Immature natural killer cell (primary cell): Measurements from ENCODE around the gene ROM1. TPM values are rescaled to one million over a fixed set of nuclear protein-coding genes. Genes with fewer than 3 reads are reported as not detected.
"Not testable (repeated sequence)": the region's sequence is repeated elsewhere in the genome, so short reads cannot be mapped to it uniquely, and the experiment has no call there.

Experiments
- DNase-seq, 3 donors: peaks; one replicate each; pipeline ENCODE4 v3.0.0; 2022; ENCODE audit warnings: mixed read lengths in 1 of 3
- H3K27ac Mint-ChIP-seq, 6 donors: one replicate each; pipeline ENCODE4 v1.8.0; 2020; ENCODE audit warnings: mixed read lengths in 6 of 6, mild to moderate bottlenecking in 5 of 6, inconsistent platforms in 4 of 6, moderate library complexity in 3 of 6
- H3K27me3 Mint-ChIP-seq, 3 donors: one replicate each; pipeline ENCODE4 v1.8.0; 2020 to 2021; ENCODE audit warnings: low read depth in 3 of 3, mild to moderate bottlenecking in 3 of 3, mixed read lengths in 3 of 3, moderate library complexity in 3 of 3, inconsistent platforms in 1 of 3
- H3K36me3 Mint-ChIP-seq, 3 donors: one replicate each; pipeline ENCODE4 v1.8.0; 2020; ENCODE audit warnings: mixed read lengths in 3 of 3, inconsistent platforms in 2 of 3, mild to moderate bottlenecking in 2 of 3
- H3K4me1 Mint-ChIP-seq, 2 donors: one replicate each; pipeline ENCODE4 v1.8.0; 2020; ENCODE audit warnings: inconsistent platforms in 2 of 2, mild to moderate bottlenecking in 2 of 2, mixed read lengths in 2 of 2, moderate library complexity in 1 of 2
- H3K4me3 Mint-ChIP-seq, 5 donors: one replicate each; pipeline ENCODE4 v1.8.0; 2020; ENCODE audit warnings: mild to moderate bottlenecking in 5 of 5, mixed read lengths in 5 of 5, inconsistent platforms in 3 of 5, moderate library complexity in 3 of 5
- H3K9me3 Mint-ChIP-seq, 6 donors: one replicate each; pipeline ENCODE4 v1.8.0; 2020; ENCODE audit warnings: mild to moderate bottlenecking in 6 of 6, mixed read lengths in 6 of 6, inconsistent platforms in 4 of 6, moderate library complexity in 3 of 6
- polyA plus RNA-seq, 3 donors: library from polyadenylated mRNA; unstranded; fragments of 300-500 nt; fragmentation: Illumina TruSeq; gene quantifications; one replicate each; pipeline ENCODE4 v1.2.3, GENCODE V29; 2021

ROM1 gene
- polyA plus RNA-seq, 3 donors from 2014 or later, result 0.17 to 2.1 (median 1.6) TPM

DNA sequence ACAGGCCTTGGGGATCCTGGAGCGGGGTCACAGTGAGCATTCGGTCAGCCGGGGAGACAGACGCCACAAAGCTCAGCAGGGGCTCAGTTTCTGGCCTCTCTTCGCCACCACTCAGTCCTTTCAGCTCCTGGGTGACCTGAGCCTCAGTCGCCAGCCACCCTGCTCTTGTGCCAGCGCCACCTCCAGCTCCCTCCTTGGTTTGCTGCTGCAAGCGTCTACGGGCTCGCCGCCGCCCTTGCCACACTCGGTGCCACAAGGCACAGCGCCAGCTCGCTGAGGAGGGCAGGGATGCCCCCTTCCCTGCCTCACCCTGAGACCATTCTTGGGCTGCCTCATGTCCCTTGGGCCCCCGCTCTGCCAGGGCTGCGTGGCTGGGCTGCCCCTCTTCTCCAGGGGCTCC is 37.9 kb upstream of the ROM1 start:
- Mint-ChIP-seq H3K27ac (peak overlapping the region in 5 of 6 donors; percentile 88 to 95 (median 93)), H3K36me3 (peaks cover 14 to 28% (median 20%) of the 10 kb centered on the region in 3 donors), H3K4me3 (peak overlapping the region; percentile 97 to 98 (median 97)), H3K9me3 (no peaks in the 10 kb centered on the region), H3K4me1 (peaks cover 39 to 49% of the 10 kb centered on the region in 2 donors), H3K27me3 (peaks cover 5 to 11% (median 9%) of the 10 kb centered on the region in 3 donors)
- no peak for DNase-seq

GRCh38 chr11:62575837-62576236 is 37.2 kb upstream of the ROM1 start:
- H3K27me3 Mint-ChIP-seq, result peaks cover 5 to 11% (median 9%) of the 10 kb centered on the region in 3 donors
- peak overlapping the region in 1 of 6 donors; percentile 27 for H3K27ac Mint-ChIP-seq
- H3K4me3 Mint-ChIP-seq, result peak overlapping the region in 4 of 5 donors; percentile 30 to 97 (median 66)
- H3K4me1 Mint-ChIP-seq, result peaks cover 38 to 42% of the 10 kb centered on the region in 2 donors
- H3K36me3 Mint-ChIP-seq, result peaks cover 11 to 28% (median 18%) of the 10 kb centered on the region in 3 donors
- H3K9me3 Mint-ChIP-seq, result no peaks in the 10 kb centered on the region
- no peak for DNase-seq

DNA sequence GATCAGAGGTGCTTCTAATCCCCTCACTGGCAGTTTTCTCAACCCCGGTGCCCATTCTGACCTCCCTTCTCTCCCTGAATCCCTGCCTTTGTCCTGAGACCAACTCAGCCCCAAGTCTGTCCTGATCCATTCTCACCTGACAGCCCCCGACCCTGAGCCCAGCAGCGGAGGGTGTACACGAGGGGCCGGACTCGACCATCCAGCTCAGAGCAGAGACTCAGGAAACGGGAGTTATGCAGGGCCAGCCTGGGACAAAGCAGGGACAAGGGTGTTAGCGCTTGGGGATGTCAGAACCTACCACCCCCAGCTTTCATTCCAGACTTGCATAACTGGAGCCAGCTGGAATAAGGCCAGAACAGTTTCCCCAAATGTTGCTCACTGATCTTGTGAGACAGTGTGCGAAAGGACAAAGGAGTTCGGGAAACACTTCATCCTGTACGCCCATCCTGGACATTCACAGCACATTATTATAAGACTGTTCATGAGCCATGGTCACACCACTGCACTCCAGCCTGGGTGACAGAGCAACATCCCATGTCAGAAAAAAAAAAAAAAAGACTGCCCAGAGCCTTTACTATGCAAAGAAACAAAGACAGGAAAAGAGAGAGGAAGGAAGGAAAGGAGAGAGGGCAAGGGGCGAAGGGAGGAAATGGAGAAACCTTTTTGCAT is 35.9 kb upstream of the ROM1 start:
- Mint-ChIP-seq H3K27me3 (peaks cover 5 to 11% (median 6%) of the 10 kb centered on the region in 3 donors), H3K27ac (no peak overlapping the region), H3K4me3 (no peak overlapping the region), H3K9me3 (no peaks in the 10 kb centered on the region), H3K4me1 (peaks cover 28 to 29% of the 10 kb centered on the region in 2 donors), H3K36me3 (peaks cover 3 to 24% (median 10%) of the 10 kb centered on the region in 3 donors)
- no peak for DNase-seq

DNA sequence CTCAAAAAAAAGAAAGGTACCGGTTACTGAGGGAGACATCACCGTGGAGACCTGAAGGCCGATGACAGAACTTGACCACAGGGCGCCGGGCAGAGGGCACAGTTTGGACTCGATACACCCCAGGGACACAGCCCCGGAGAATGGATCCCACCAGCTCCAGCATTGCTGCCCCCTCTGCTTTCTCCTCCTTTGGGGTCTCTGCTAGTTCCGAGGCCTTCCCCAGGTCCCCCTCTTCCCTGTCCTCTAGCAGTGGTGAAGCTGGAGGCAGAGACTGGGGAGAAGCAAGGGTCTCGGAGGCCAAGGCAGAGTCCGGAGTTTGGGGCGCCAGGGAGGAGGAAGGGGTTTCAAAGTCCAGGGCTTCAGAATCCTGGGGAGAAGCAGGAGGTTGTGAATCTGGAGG is 34.5 kb upstream of the ROM1 start:
- H3K4me1 Mint-ChIP-seq, result peaks cover 15% of the 10 kb centered on the region in 2 donors
- no peak overlapping the region for H3K4me3 Mint-ChIP-seq
- H3K9me3 Mint-ChIP-seq, result no peaks in the 10 kb centered on the region
- H3K27ac Mint-ChIP-seq, result no peak overlapping the region
- no peak for DNase-seq
- H3K36me3 Mint-ChIP-seq, result peaks cover 3 to 20% (median 14%) of the 10 kb centered on the region in 3 donors
- peaks cover 5 to 6% (median 6%) of the 10 kb centered on the region in 3 donors for H3K27me3 Mint-ChIP-seq

GRCh38 chr11:62579252-62579651 is 33.8 kb upstream of the ROM1 start:
- Mint-ChIP-seq H3K4me3 (no peak overlapping the region), H3K36me3 (peaks cover 3 to 20% (median 14%) of the 10 kb centered on the region in 3 donors), H3K27me3 (no peaks in the 10 kb centered on the region), H3K27ac (no peak overlapping the region), H3K9me3 (no peaks in the 10 kb centered on the region), H3K4me1 (peaks cover 8% of the 10 kb centered on the region in 2 donors)
- DNase-seq, result no peak

DNA sequence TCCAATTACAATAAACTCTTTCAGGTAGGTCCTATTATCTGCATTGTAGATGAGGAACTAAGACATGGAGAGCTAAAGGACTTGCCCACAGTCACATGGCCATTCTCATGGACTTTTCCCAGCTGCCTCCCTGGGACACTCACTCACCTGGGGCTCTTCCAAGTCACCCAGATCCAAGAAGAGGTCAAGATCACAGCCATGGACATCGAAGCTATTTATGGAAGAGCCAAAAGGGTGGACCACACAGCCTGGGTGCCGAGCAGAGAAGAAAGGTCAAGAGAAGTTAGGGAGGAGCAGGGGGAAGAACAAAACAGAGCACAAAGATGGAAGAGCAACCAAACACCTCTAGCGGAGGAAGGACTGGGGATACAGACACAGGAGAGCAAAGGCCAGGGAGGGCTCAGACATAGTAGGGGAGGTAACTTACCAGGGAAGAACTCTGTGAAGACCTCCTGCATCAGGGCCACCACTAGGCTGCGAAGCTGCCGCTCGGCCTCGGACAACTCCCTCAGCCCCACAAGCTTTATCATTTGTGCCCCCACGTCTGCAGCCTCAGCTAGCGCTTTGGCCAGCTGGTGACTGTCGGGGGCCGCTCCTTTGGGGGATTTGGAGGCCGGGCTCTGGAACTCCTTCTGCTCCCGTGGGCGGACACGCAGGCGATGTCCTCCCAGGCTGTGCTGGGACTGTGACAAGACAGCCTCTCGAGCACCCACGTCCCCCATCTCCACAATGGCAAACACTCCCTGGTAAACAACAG is 31.9 kb upstream of the ROM1 start:
- Mint-ChIP-seq H3K9me3 (no peaks in the 10 kb centered on the region), H3K4me1 (no peaks in the 10 kb centered on the region), H3K27ac (peak overlapping the region in 1 of 6 donors; percentile 36), H3K4me3 (no peak overlapping the region), H3K27me3 (no peaks in the 10 kb centered on the region), H3K36me3 (peaks cover 3 to 24% (median 14%) of the 10 kb centered on the region in 3 donors)
- no peak for DNase-seq

DNA sequence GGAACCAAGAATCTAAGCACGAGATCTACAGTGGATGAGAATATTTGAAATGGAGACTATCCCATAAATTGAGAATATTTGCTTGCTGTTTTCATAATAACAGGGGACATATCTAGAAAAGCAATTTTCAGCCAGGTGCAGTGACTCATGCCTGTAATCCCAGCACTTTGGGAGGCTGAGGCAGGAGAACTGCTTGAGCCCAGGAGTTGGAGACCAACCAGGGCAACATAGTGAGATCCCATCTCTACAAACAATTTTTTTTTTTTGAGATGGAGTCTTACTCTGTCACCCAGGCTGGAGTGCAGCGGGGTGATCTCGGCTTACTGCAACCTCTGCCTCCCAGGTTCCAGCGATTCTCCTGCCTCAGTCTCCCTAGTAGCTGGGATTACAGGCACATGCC is 31.3 kb upstream of the ROM1 start:
- peaks cover 3 to 22% (median 12%) of the 10 kb centered on the region in 3 donors for H3K36me3 Mint-ChIP-seq
- H3K4me3 Mint-ChIP-seq, result not testable (repeated sequence)

DNA sequence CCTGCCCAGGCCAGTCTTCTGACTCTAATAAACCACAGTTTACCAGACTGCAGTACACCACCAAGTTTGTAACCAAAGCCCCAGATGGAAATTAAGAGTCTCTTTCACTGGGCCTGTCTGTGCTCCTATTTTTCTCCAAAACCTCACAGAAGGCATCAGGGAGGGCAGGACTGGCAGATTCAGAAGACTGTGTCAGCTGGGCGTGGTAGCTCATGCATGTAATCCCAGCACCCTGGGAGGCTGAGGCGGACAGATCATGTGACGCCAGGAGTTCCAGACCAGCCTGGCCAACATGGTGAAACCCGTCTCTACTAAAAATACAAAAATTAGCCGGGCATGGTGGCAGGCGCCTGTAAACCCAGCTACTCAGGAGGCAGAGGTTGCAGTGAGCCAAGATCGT is 27.7 kb upstream of the ROM1 start:
- peaks cover 3 to 19% (median 10%) of the 10 kb centered on the region in 3 donors for H3K36me3 Mint-ChIP-seq
- not testable (repeated sequence) for H3K9me3 Mint-ChIP-seq, H3K4me3 Mint-ChIP-seq, H3K27ac Mint-ChIP-seq, DNase-seq, H3K4me1 Mint-ChIP-seq, H3K27me3 Mint-ChIP-seq

More for the DNA sequence above, 31.3 kb upstream of the ROM1 start:
- not testable (repeated sequence) for DNase-seq, H3K27ac Mint-ChIP-seq, H3K27me3 Mint-ChIP-seq, H3K4me1 Mint-ChIP-seq, H3K9me3 Mint-ChIP-seq

DNA sequence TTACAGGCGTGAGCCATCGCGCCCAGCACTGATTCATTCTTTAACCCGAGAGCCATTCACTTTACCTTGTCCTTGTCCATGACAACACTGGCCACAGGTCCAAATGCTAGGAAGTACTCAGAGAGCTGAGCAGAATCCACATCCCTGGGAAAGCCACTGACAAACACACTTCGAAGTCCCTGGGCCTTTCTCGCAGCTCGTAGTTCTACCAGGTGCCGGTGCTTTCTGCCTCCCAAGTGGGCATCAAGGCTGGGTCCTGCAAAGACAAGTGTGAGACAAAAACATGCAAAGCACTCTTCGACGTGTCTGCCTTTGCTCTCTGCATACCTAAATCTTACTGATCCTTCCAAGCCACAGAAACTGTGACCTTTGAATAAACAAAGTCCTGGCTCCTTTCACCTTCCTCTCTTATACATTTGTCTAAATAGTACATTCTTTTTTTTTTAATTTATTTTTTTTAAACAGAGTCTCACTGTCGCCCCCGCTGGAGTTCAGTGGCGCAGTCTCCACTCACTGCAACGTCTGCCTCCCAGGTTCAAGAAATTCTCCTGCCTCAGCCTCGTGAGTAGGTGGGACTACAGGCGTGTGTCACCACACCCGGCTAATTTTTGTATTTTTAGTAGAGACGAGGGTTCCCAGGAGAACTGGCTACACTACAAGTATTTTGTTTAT is 24.0 kb upstream of the ROM1 start:
- Mint-ChIP-seq H3K27me3 (peaks cover 8 to 17% (median 10%) of the 10 kb centered on the region in 3 donors), H3K27ac (peak overlapping the region in 4 of 6 donors; percentile 31 to 100 (median 96)), H3K9me3 (no peaks in the 10 kb centered on the region), H3K36me3 (peaks cover 6 to 17% (median 8%) of the 10 kb centered on the region in 3 donors), H3K4me1 (peaks cover 40 to 45% of the 10 kb centered on the region in 2 donors), H3K4me3 (peak overlapping the region in 1 of 5 donors; percentile 27)
- no peak for DNase-seq

- Mint-ChIP-seq H3K9me3 (no peaks in the 10 kb centered on the region), H3K4me1 (peaks cover 43 to 51% of the 10 kb centered on the region in 2 donors), H3K36me3 (peaks cover 10 to 30% (median 16%) of the 10 kb centered on the region in 3 donors), H3K27me3 (peaks cover 8 to 17% (median 10%) of the 10 kb centered on the region in 3 donors), H3K27ac (peak within 1 kb of the TSS; percentile 93 to 100 (median 98)), H3K4me3 (peak within 1 kb of the TSS; percentile 91 to 98 (median 94))
- DNase-seq, result peak; percentile 97 to 98 (median 98)
Observed at GRCh38 chr11:62591448-62592145, 21.5 kb upstream of the ROM1 start, which contains the start of gene TUT1. Gene TUT1 (minus strand): TSS chr11:62591523. CDS start chr11:62591485, 38 bp downstream.

- Mint-ChIP-seq H3K4me1 (peaks cover 45 to 54% of the 10 kb centered on the region in 2 donors), H3K27ac (peak overlapping the region; percentile 93 to 100 (median 98)), H3K27me3 (peaks cover 8 to 17% (median 10%) of the 10 kb centered on the region in 3 donors), H3K36me3 (peaks cover 10 to 33% (median 19%) of the 10 kb centered on the region in 3 donors), H3K4me3 (peak overlapping the region; percentile 91 to 98 (median 94)), H3K9me3 (no peaks in the 10 kb centered on the region)
- no peak for DNase-seq
Observed at GRCh38 chr11:62592146-62592815, 20.8 kb upstream of the ROM1 start.

DNA sequence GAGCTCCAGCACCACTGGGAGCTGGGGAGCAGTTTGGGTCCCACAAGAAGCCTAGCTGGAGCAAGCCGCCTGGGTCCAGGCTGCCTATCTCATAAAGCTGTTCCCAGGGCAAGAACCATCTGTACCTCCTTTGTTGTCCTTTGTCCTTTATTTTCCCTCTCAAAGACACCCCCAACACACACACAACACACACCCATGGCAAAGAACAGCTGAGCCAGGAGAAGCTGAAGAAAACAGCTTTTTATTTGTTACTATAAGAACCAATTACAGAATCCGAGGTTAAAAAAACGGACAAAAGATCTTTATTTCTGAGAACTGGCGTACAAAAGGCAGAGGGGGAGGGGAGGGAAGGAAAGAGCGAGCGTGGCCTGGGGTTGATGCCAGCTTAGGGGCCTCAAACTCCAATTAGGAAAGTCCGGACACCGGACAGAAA is 20.1 kb upstream of the ROM1 start:
- Mint-ChIP-seq H3K4me1 (peaks cover 50 to 61% of the 10 kb centered on the region in 2 donors), H3K4me3 (peak overlapping the region in 2 of 5 donors; percentile 76 to 94), H3K9me3 (no peaks in the 10 kb centered on the region), H3K27me3 (peaks cover 8 to 17% (median 10%) of the 10 kb centered on the region in 3 donors), H3K27ac (peak overlapping the region; percentile 93 to 100 (median 98)), H3K36me3 (peaks cover 10 to 34% (median 25%) of the 10 kb centered on the region in 3 donors)
- no peak for DNase-seq
